Stimulated activated CD8-positive, alpha-beta memory T cell treated with anti-CD3 and anti-CD28 coated beads, Interleukin-4, amount 100 ng/mL, for 4 hours (primary cell): ENCODE results near the gene ZNF428.

Source experiments
- DNase-seq, 2 donors: peaks; one replicate each; pipeline ENCODE4 v3.0.0-alpha.2; 2020; ENCODE audit warnings: low read depth in 2 of 2, low spot score in 1 of 2

Gene ZNF428

GRCh38 chr19:43564800-43565199 lies 54.6 kb downstream of the ZNF428 start:
- no peak for DNase-seq

- DNase-seq = no peak
These were observed 55.5 kb downstream of the ZNF428 start for GRCh38 chr19:43563816-43564457.

- peak; percentile 48 to 68 for DNase-seq
These were observed 56.7 kb downstream of the ZNF428 start for GRCh38 chr19:43562698-43563241.

- no peak for DNase-seq
These were observed 57.2 kb downstream of the ZNF428 start for GRCh38 chr19:43562226-43562697.

- DNase-seq = no peak
These were observed 58.1 kb downstream of the ZNF428 start for GRCh38 chr19:43561139-43561970.

- no peak for DNase-seq
These were observed 58.7 kb downstream of the ZNF428 start for GRCh38 chr19:43560687-43561086.
